Trophoblast cell (in vitro differentiated cells and primary cell): ENCODE data around the gene RANGAP1.

Experiments
- DNase-seq, 2 donors: peaks; one replicate each; pipeline ENCODE4 v3.0.0-alpha.2; 2016
- H2AFZ ChIP-seq: 2 replicates; pipeline ENCODE4 v1.6.1; 2013; ENCODE audit warnings: low read length, moderate library complexity, mild to moderate bottlenecking; ENCODE audit not compliant: insufficient read depth, poor library complexity
- H2AK5ac ChIP-seq: 2 replicates; pipeline ENCODE4 v1.6.1; 2013; ENCODE audit warnings: mild to moderate bottlenecking, low read length
- H2BK120ac ChIP-seq: 2 replicates; pipeline ENCODE4 v1.6.1; 2013; ENCODE audit warnings: low read length, mild to moderate bottlenecking, moderate library complexity; ENCODE audit not compliant: insufficient read depth, poor library complexity
- H2BK12ac ChIP-seq: 2 replicates; pipeline ENCODE4 v1.6.1; 2013; ENCODE audit warnings: mild to moderate bottlenecking, low read length, moderate library complexity
- H2BK5ac ChIP-seq: 2 replicates; pipeline ENCODE4 v1.6.1; 2013; ENCODE audit warnings: low read length, low read depth, moderate library complexity, mild to moderate bottlenecking; ENCODE audit not compliant: poor library complexity
- H3K14ac ChIP-seq: 2 replicates; pipeline ENCODE4 v1.6.1; 2013; ENCODE audit warnings: mild to moderate bottlenecking, low read length
- H3K18ac ChIP-seq: 2 replicates; pipeline ENCODE4 v1.6.1; 2013; ENCODE audit warnings: mild to moderate bottlenecking, low read length
- H3K23ac ChIP-seq: 2 replicates; pipeline ENCODE4 v1.6.1; 2013; ENCODE audit warnings: low read length
- H3K27ac ChIP-seq: 2 replicates; pipeline ENCODE4 v1.5.1; 2013; ENCODE audit warnings: low read depth, mild to moderate bottlenecking, inconsistent platforms, low read length, moderate library complexity
- H3K27me3 ChIP-seq: 2 replicates; pipeline ENCODE4 v1.6.1; 2013; ENCODE audit warnings: inconsistent platforms, mild to moderate bottlenecking, low read length, moderate library complexity; ENCODE audit not compliant: insufficient read depth
- H3K36me3 ChIP-seq, 2 experiments: 1 replicate in 1 of 2; 2 replicates in 1 of 2; pipeline ENCODE4 v1.6.1; 2013; ENCODE audit warnings: low read length in 2 of 2, mild to moderate bottlenecking in 2 of 2, moderate library complexity in 1 of 2; ENCODE audit not compliant: insufficient read depth in 2 of 2, control insufficient read depth in 1 of 2
- H3K4ac ChIP-seq: 2 replicates; pipeline ENCODE4 v1.6.1; 2013; ENCODE audit warnings: low read depth, mild to moderate bottlenecking, low read length, moderate library complexity
- H3K4me1 ChIP-seq, 2 experiments: 1 replicate in 1 of 2; 2 replicates in 1 of 2; pipeline ENCODE4 v1.6.1; 2013; ENCODE audit warnings: low read length in 2 of 2, mild to moderate bottlenecking in 2 of 2, moderate library complexity in 1 of 2; ENCODE audit not compliant: insufficient read depth in 2 of 2, control insufficient read depth in 1 of 2
- H3K4me2 ChIP-seq: 2 replicates; pipeline ENCODE4 v1.6.1; 2013; ENCODE audit warnings: inconsistent platforms, mild to moderate bottlenecking, low read length, moderate library complexity
- H3K4me3 ChIP-seq: 2 replicates; pipeline ENCODE4 v1.5.1; 2013; ENCODE audit warnings: mild to moderate bottlenecking, low read depth, low read length, inconsistent platforms
- H3K79me1 ChIP-seq: one replicate; pipeline ENCODE4 v1.6.1; 2013; ENCODE audit warnings: low read length
- H3K79me2 ChIP-seq: 2 replicates; pipeline ENCODE4 v1.6.1; 2013; ENCODE audit warnings: low read length, mild to moderate bottlenecking; ENCODE audit not compliant: control insufficient read depth, insufficient read depth, poor library complexity
- H3K9ac ChIP-seq: 2 replicates; pipeline ENCODE4 v1.6.1; 2013; ENCODE audit warnings: mild to moderate bottlenecking, low read length
- H3K9me3 ChIP-seq: 2 replicates; pipeline ENCODE4 v1.6.1; 2013; ENCODE audit warnings: low read depth, mild to moderate bottlenecking, control low read depth, inconsistent platforms, low read length; ENCODE audit not compliant: insufficient read depth
- H4K12ac ChIP-seq: 2 replicates; pipeline ENCODE4 v1.6.1; 2013; ENCODE audit warnings: low read depth, mild to moderate bottlenecking, low read length, moderate library complexity
- H4K8ac ChIP-seq: 2 replicates; pipeline ENCODE4 v1.6.1; 2013; ENCODE audit warnings: low read depth, mild to moderate bottlenecking, low read length, moderate library complexity
- H4K91ac ChIP-seq: one replicate; pipeline ENCODE4 v1.6.1; 2013; ENCODE audit warnings: low read depth, mild to moderate bottlenecking, low read length, moderate library complexity
- WGBS: extraction: QIAGEN DNeasy Blood & Tissue Kit; methylation state at CpG from one replicate; pipeline ENCODE4 v1.1.7; 2013; ENCODE audit warnings: missing lambda C conversion rate; ENCODE audit not compliant: insufficient read length, insufficient coverage; ENCODE audit errors: extremely low coverage; 5-methylcytosine and 5-hydroxymethylcytosine counted together

RANGAP1 gene

GRCh38 chr22:41302811-41303210 is 16.8 kb upstream of the RANGAP1 start:
- Histone ChIP-seq H2AK5ac (peak overlapping the region; percentile 34), H3K14ac (peak overlapping the region; percentile 21), H2BK12ac (peak overlapping the region; percentile 19), H3K79me2 (peaks cover 20% of the 10 kb centered on the region), H3K27ac (no peak overlapping the region), H4K91ac (peak overlapping the region; percentile 96), H3K4ac (peak overlapping the region; percentile 96), H3K23ac (no peak overlapping the region), H2BK120ac (peak overlapping the region; percentile 92), H3K79me1 (peaks cover 13% of the 10 kb centered on the region), H3K36me3 (peaks cover 4% of the 10 kb centered on the region in 2 experiments), H3K9me3 (no peaks in the 10 kb centered on the region), H4K12ac (peak overlapping the region; percentile 66), H3K18ac (peak overlapping the region; percentile 60), H4K8ac (peak overlapping the region; percentile 93), H3K9ac (peak overlapping the region; percentile 91), H2BK5ac (peak overlapping the region; percentile 91), H3K4me1 (peaks cover 6 to 7% of the 10 kb centered on the region in 2 experiments), H3K4me2 (peak overlapping the region; percentile 81), H2AFZ (peak overlapping the region; percentile 59), H3K4me3 (peak overlapping the region; percentile 81), H3K27me3 (no peaks in the 10 kb centered on the region)
- WGBS = no CpG with 5 or more reads among the region's 5 CpGs
- no peak for DNase-seq

- H4K12ac ChIP-seq = peak overlapping the region; percentile 95
- H3K9me3 ChIP-seq = no peaks in the 10 kb centered on the region
- peaks cover 2 to 7% of the 10 kb centered on the region in 2 experiments for H3K4me1 ChIP-seq
- H3K14ac ChIP-seq = peak overlapping the region; percentile 96
- no peak overlapping the region for H3K23ac ChIP-seq
- peak overlapping the region; percentile 16 for H2BK12ac ChIP-seq
- H3K4ac ChIP-seq = peak overlapping the region; percentile 98
- peak overlapping the region; percentile 60 for H3K18ac ChIP-seq
- H3K36me3 ChIP-seq = peaks cover 4% of the 10 kb centered on the region in 2 experiments
- H2BK120ac ChIP-seq = peak overlapping the region; percentile 92
- no peak for DNase-seq
- peak overlapping the region; percentile 59 for H2AFZ ChIP-seq
- peaks cover 20% of the 10 kb centered on the region for H3K79me2 ChIP-seq
- H2AK5ac ChIP-seq = peak overlapping the region; percentile 83
- peaks cover 13% of the 10 kb centered on the region for H3K79me1 ChIP-seq
- H2BK5ac ChIP-seq = peak overlapping the region; percentile 91
- H3K9ac ChIP-seq = peak overlapping the region; percentile 91
- peak overlapping the region; percentile 81 for H3K4me3 ChIP-seq
- H4K91ac ChIP-seq = peak overlapping the region; percentile 96
- H3K4me2 ChIP-seq = peak overlapping the region; percentile 81
- H3K27me3 ChIP-seq = no peaks in the 10 kb centered on the region
- no CpG with 5 or more reads among the region's 60 CpGs for WGBS
- peak overlapping the region; percentile 93 for H4K8ac ChIP-seq
- H3K27ac ChIP-seq = peak overlapping the region; percentile 66
Observed at GRCh38 chr22:41302021-41302767, 16.2 kb upstream of the RANGAP1 start.

GRCh38 chr22:41301085-41302020 is 15.4 kb upstream of the RANGAP1 start, which contains the start of gene ZC3H7B:
Gene ZC3H7B, plus strand, starts transcription at chr22:41301525. Its CDS starts 19,136 bp downstream, at chr22:41320661.
- peak within 1 kb of the TSS; percentile 95 for H4K12ac ChIP-seq
- peak within 1 kb of the TSS; percentile 81 for H3K4me2 ChIP-seq
- H2BK5ac ChIP-seq = peak within 1 kb of the TSS; percentile 91
- peak within 1 kb of the TSS; percentile 81 for H3K4me3 ChIP-seq
- peak within 1 kb of the TSS; percentile 92 for H2BK120ac ChIP-seq
- H3K9me3 ChIP-seq = no peaks in the 10 kb centered on the region
- WGBS = no CpG with 5 or more reads among the region's 74 CpGs
- peak within 1 kb of the TSS; percentile 1 for H2BK12ac ChIP-seq
- peak within 1 kb of the TSS; percentile 60 for H3K18ac ChIP-seq
- peak within 1 kb of the TSS; percentile 96 for H4K91ac ChIP-seq
- H3K79me2 ChIP-seq = peaks cover 20% of the 10 kb centered on the region
- H3K27me3 ChIP-seq = no peaks in the 10 kb centered on the region
- peak within 1 kb of the TSS; percentile 66 for H3K27ac ChIP-seq
- peak within 1 kb of the TSS; percentile 93 for H4K8ac ChIP-seq
- no peak within 1 kb of the TSS for H3K23ac ChIP-seq
- peak within 1 kb of the TSS; percentile 98 for H3K4ac ChIP-seq
- peaks cover 2 to 7% of the 10 kb centered on the region in 2 experiments for H3K4me1 ChIP-seq
- H3K9ac ChIP-seq = peak within 1 kb of the TSS; percentile 91
- peaks cover 4% of the 10 kb centered on the region in 2 experiments for H3K36me3 ChIP-seq
- peak within 1 kb of the TSS; percentile 59 for H2AFZ ChIP-seq
- H2AK5ac ChIP-seq = peak within 1 kb of the TSS; percentile 83
- H3K14ac ChIP-seq = peak within 1 kb of the TSS; percentile 96
- H3K79me1 ChIP-seq = peaks cover 13% of the 10 kb centered on the region
- peak; percentile 80 to 86 for DNase-seq

DNA sequence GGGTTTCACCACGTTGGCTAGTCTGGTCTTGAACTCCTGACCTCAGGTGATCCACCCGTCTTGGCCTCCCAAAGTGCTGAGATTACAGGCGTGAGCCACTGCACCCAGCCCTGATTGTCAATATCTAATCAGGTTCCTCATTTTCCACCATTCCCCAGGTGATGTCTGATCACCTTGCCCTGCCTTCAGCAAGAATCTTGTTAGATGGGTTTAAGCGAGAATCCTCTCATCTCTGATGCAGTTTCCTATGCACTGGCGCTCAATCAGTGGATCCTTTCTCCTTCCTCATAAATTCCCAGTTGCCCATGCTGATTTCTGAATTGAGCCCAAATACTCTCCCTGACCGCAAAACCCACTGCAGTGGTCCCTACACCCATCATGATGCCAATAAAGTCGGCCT is 14.7 kb upstream of the RANGAP1 start:
- no peaks in the 10 kb centered on the region for H3K9me3 ChIP-seq
- H4K91ac ChIP-seq = no peak overlapping the region
- no peak overlapping the region for H4K12ac ChIP-seq
- peaks cover 2 to 7% of the 10 kb centered on the region in 2 experiments for H3K4me1 ChIP-seq
- H3K9ac ChIP-seq = no peak overlapping the region
- no CpG with 5 or more reads among the region's 7 CpGs for WGBS
- H3K23ac ChIP-seq = no peak overlapping the region
- H3K4me3 ChIP-seq = no peak overlapping the region
- H3K27ac ChIP-seq = no peak overlapping the region
- no peak overlapping the region for H2BK120ac ChIP-seq
- no peak overlapping the region for H3K14ac ChIP-seq
- H2BK12ac ChIP-seq = peak overlapping the region; percentile 1
- peaks cover 19% of the 10 kb centered on the region for H3K79me2 ChIP-seq
- H3K4me2 ChIP-seq = peak overlapping the region; percentile 81
- H3K18ac ChIP-seq = no peak overlapping the region
- DNase-seq = peak in 1 of 2 donors; percentile 54
- peaks cover 4% of the 10 kb centered on the region in 2 experiments for H3K36me3 ChIP-seq
- no peaks in the 10 kb centered on the region for H3K27me3 ChIP-seq
- no peak overlapping the region for H4K8ac ChIP-seq
- no peak overlapping the region for H2AK5ac ChIP-seq
- no peak overlapping the region for H3K4ac ChIP-seq
- no peak overlapping the region for H2AFZ ChIP-seq
- peaks cover 13% of the 10 kb centered on the region for H3K79me1 ChIP-seq
- no peak overlapping the region for H2BK5ac ChIP-seq
